Measurements from ENCODE around the gene PIK3R5.

DNA sequence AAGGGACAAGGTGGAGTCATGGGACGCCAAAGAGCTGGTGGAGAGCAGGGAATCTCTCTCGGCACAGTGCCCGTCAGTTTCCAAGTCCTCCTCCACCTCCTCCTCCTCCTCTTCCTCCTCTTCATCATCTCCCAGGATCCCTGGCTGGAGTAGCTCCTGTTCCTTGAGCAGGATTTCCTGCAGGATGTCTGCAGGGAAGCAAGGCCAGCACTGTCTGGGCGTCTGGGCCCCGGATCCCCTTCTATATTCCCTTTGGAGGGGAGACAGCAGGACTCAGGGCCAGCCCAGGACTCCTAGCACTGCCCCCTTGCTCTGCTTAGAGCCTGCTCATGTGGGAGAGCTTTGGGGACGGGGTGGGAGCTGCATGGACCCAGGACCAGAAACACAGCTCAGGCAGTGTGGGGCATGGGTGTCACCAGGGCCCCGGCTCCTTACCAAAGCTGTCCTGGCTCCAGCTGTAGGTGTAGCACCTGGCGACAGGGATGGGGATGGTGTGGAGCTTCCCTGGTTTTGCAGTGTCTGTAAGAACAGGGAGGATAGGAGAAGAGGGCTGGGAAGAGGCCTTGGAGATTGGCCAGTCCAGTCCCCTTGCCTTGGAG lies 76.7 kb downstream of the PIK3R5 start:
- TF ChIP-seq, protein P1, sequence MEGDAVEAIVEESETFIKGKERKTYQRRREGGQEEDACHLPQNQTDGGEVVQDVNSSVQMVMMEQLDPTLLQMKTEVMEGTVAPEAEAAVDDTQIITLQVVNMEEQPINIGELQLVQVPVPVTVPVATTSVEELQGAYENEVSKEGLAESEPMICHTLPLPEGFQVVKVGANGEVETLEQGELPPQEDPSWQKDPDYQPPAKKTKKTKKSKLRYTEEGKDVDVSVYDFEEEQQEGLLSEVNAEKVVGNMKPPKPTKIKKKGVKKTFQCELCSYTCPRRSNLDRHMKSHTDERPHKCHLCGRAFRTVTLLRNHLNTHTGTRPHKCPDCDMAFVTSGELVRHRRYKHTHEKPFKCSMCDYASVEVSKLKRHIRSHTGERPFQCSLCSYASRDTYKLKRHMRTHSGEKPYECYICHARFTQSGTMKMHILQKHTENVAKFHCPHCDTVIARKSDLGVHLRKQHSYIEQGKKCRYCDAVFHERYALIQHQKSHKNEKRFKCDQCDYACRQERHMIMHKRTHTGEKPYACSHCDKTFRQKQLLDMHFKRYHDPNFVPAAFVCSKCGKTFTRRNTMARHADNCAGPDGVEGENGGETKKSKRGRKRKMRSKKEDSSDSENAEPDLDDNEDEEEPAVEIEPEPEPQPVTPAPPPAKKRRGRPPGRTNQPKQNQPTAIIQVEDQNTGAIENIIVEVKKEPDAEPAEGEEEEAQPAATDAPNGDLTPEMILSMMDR (IDR thresholded peaks at IDR 0.05; ENCODE audit: borderline replicate concordance, extremely low read depth, low read length, poor library complexity, severe bottlenecking), result no peak
- no peak for TF ChIP-seq EZH2 (IDR thresholded peaks at IDR 0.05; ENCODE audit: borderline replicate concordance, low read depth, low read length, severe bottlenecking)

Measured in DND-41 (cell line).